Spleen (tissue), 11 donors: Measurements from ENCODE around the gene CCL21. TPM values are rescaled to one million over a fixed set of nuclear protein-coding genes. Genes with fewer than 3 reads are reported as not detected.

ENCODE experiments used
- DNase-seq: peaks from one replicate; pipeline ENCODE4 v3.0.0-alpha.2; 2020
- H3K27ac ChIP-seq, 8 donors: fragments of 200-600 bp; sonication (generic) in 7 of 8; 1 replicate in 4 of 8; 2 replicates in 4 of 8; pipeline versions ENCODE4 v1.5.0 to v1.8.0; 2016 to 2021; ENCODE audit warnings: inconsistent platforms in 4 of 8, mild to moderate bottlenecking in 4 of 8, moderate library complexity in 1 of 8
- H3K27me3 ChIP-seq, 7 donors: fragments of 200-600 bp; sonication (generic) in 6 of 7; replicated peaks in 1 of 7; 1 replicate in 4 of 7; 2 replicates in 3 of 7; pipeline versions ENCODE4 v1.5.0 to v1.8.0; 2016 to 2021; ENCODE audit warnings: inconsistent platforms in 3 of 7, mild to moderate bottlenecking in 1 of 7
- H3K36me3 ChIP-seq, 6 donors: fragments of 200-600 bp; sonication (generic) in 5 of 6; 1 replicate in 4 of 6; 2 replicates in 2 of 6; pipeline versions ENCODE4 v1.5.0 to v1.8.0; 2016 to 2021; ENCODE audit warnings: inconsistent platforms in 2 of 6
- H3K4me1 ChIP-seq, 6 donors: fragments of 200-600 bp; sonication (generic) in 5 of 6; 1 replicate in 3 of 6; 2 replicates in 3 of 6; pipeline versions ENCODE4 v1.5.0 to v1.8.0; 2016 to 2021; ENCODE audit warnings: inconsistent platforms in 3 of 6
- H3K4me3 ChIP-seq, 8 donors: fragments of 200-600 bp; sonication (generic) in 7 of 8; 1 replicate in 4 of 8; 2 replicates in 4 of 8; pipeline versions ENCODE4 v1.5.0 to v1.8.0; 2016 to 2021; ENCODE audit warnings: inconsistent platforms in 4 of 8, mild to moderate bottlenecking in 4 of 8, moderate library complexity in 2 of 8
- H3K9me3 ChIP-seq, 8 donors: fragments of 200-600 bp; sonication (generic) in 7 of 8; 1 replicate in 4 of 8; 2 replicates in 4 of 8; pipeline versions ENCODE4 v1.5.0 to v1.8.0; 2016 to 2021; ENCODE audit warnings: inconsistent platforms in 4 of 8
- CTCF ChIP-seq, 11 experiments: fragments of 200-600 bp in 7 of 11; fragments of 450-650 bp in 4 of 11; sonication (generic) in 4 of 11; IDR thresholded peaks in 8 of 11; conservative IDR thresholded peaks in 3 of 11; 1 replicate in 7 of 11; 2 replicates in 4 of 11; pipeline versions ENCODE4 v1.4.0 to v1.8.0; 2016 to 2021; ENCODE audit warnings: antibody characterized with exemption in 11 of 11, inconsistent platforms in 4 of 11, mild to moderate bottlenecking in 1 of 11
- POLR2A ChIP-seq, 3 donors: fragments of 450-650 bp; IDR thresholded peaks; one replicate each; pipeline ENCODE4 v1.5.1; 2017; ENCODE audit warnings: antibody characterized with exemption in 3 of 3, mild to moderate bottlenecking in 1 of 3
- POLR2AphosphoS5 ChIP-seq, 3 donors: sonication (generic); formaldehyde crosslinking; IDR thresholded peaks; one replicate each; pipeline ENCODE4 v1.5.1; 2017; ENCODE audit warnings: antibody characterized with exemption in 3 of 3
- WGBS, 5 donors: extraction: QIAGEN DNeasy Blood & Tissue Kit in 3 of 5; methylation state at CpG; one replicate each; pipeline versions ENCODE4 v1.1.5 to v1.1.7; 2013 to 2018; 5-methylcytosine and 5-hydroxymethylcytosine counted together
- intact Hi-C: fragments of 100-400 bp; cut with DNase I; formaldehyde crosslinking; loops from one replicate; pipeline ENCODE4 v1.15.0; 2023; ENCODE audit warnings: low total_unique reads
- polyA plus RNA-seq, 3 donors: library from polyadenylated mRNA; stranded (reverse); fragments of 200-250 nt; gene quantifications; one replicate each; pipeline ENCODE4 v1.2.1, GENCODE V29; 2013
- total RNA-seq, 7 donors: library from RNA; depleted of rRNA in 3 of 7; stranded (reverse); fragments of >200 nt in 3 of 7; fragmentation: NEBNext Ultra II Directional in 4 of 7; extraction: Animal tissue kit (Norgen Biotek cat#: 25700) in 4 of 7; gene quantifications; one replicate each; pipeline versions ENCODE4 v1.1.0 to v1.2.1, GENCODE V29; 2016 to 2021
- donor health status: healthy with polysubstance abuse.
- donor health status: DM: no; HTN: no; CAD: no; lungs with moderate emphysema.
- donor health status: DM: no; HTN: no; CAD: no.
- donor health status: Bipolar disorder and iron deficiency.
- donor health status: healthy.
- donor health status: DM: no; HTN: no; CAD: no.
- donor health status: DM: yes; HTN: yes; CAD: no.

Gene CCL21
- total and polyA plus RNA-seq, 10 donors: 45.1 to 367 (median 186) TPM

DNA sequence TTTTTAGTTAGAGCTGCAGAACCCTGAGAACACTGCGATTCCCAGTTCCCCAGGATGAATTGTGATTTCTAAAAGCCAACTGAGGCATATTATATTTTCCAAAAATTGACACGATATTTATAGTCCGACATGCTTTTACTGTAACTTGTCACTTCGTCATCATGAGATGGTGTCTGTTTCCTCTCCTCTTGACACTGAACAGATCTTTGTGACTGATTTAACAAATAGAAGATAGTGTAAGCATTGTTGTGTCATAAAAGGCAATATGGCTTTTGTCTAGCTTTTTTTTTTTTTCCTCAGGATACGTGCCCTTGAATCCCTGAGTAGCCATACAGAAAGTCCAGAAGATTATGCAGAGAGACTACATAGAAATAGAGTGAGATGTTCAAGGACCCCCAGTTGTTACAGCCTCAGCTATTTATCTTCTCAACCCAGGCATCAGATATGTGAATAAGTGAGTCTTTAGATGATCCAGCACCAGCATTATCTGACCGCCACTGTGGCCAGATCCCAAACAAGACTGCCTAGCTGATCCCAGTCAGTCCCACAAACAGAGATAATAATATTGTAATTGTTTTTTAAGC is 27.8 kb upstream of the CCL21 start:
- peaks cover 0 to 5% (median 0%) of the 10 kb centered on the region in 7 donors for H3K27me3 ChIP-seq
- H3K4me1 ChIP-seq: peaks cover 0 to 4% (median 0%) of the 10 kb centered on the region in 6 donors
- no peaks in the 10 kb centered on the region for H3K9me3 ChIP-seq
- no peak overlapping the region for H3K27ac ChIP-seq
- DNase-seq: no peak
- no peak for TF ChIP-seq POLR2A (IDR thresholded peaks at IDR 0.05)
- no peak for TF ChIP-seq CTCF (IDR thresholded peaks at IDR 0.05 in 8 of 11, conservative IDR thresholded peaks at IDR 0.05 in 3 of 11)
- TF ChIP-seq POLR2AphosphoS5 (IDR thresholded peaks at IDR 0.05): no peak
- intact Hi-C loops: no loop called here
- WGBS, 5 donors: 55 to 70% (median 68%) methylated on average over 6 of the region's 6 CpGs
- no peaks in the 10 kb centered on the region for H3K36me3 ChIP-seq
- H3K4me3 ChIP-seq: no peak overlapping the region

GRCh38 chr9:34734720-34735119 is 24.8 kb upstream of the CCL21 start:
- H3K9me3 ChIP-seq: no peaks in the 10 kb centered on the region
- H3K4me3 ChIP-seq: no peak overlapping the region
- intact Hi-C loops: no loop called here
- DNase-seq: no peak
- TF ChIP-seq CTCF (IDR thresholded peaks at IDR 0.05 in 8 of 11, conservative IDR thresholded peaks at IDR 0.05 in 3 of 11): no peak
- no peak for TF ChIP-seq POLR2A (IDR thresholded peaks at IDR 0.05)
- no peak for TF ChIP-seq POLR2AphosphoS5 (IDR thresholded peaks at IDR 0.05)
- peaks cover 0 to 5% (median 0%) of the 10 kb centered on the region in 7 donors for H3K27me3 ChIP-seq
- H3K27ac ChIP-seq: no peak overlapping the region
- no peaks in the 10 kb centered on the region for H3K36me3 ChIP-seq
- no peaks in the 10 kb centered on the region for H3K4me1 ChIP-seq

DNA sequence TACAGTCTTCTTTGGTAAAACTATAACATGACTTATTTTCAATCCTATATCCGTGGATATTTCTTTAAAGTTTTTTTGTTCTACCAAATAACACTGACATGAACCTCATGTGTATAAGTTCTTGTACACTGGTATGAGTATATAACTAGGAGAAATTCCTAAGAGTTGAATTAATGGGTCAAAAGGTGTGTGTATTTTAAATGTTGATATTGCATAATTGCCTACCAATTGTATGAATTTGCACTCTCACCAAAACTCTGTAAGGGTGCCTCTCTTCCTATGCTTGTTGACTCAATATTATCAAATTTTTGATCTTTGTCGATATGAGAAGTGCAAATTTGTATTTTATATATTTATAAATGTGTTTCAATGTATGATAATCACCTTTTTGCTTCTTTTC is 22.9 kb upstream of the CCL21 start:
- TF ChIP-seq POLR2A (IDR thresholded peaks at IDR 0.05) (no peak), CTCF (IDR thresholded peaks at IDR 0.05 in 8 of 11, conservative IDR thresholded peaks at IDR 0.05 in 3 of 11) (no peak), POLR2AphosphoS5 (IDR thresholded peaks at IDR 0.05) (no peak)
- Histone ChIP-seq H3K27ac (no peak overlapping the region), H3K4me3 (no peak overlapping the region), H3K36me3 (no peaks in the 10 kb centered on the region), H3K27me3 (no peaks in the 10 kb centered on the region), H3K4me1 (no peaks in the 10 kb centered on the region), H3K9me3 (no peaks in the 10 kb centered on the region)
- DNase-seq: no peak
- intact Hi-C loops: no loop called here
- 77 to 87% (median 85%) methylated on average over 2 of the region's 2 CpGs for WGBS, 5 donors

- WGBS, 5 donors: 86 to 100% (median 92%) methylated on average over 1 of the region's 1 CpG
- no peak for DNase-seq
- Histone ChIP-seq H3K4me3 (no peak overlapping the region), H3K27ac (no peak overlapping the region), H3K4me1 (no peaks in the 10 kb centered on the region), H3K27me3 (no peaks in the 10 kb centered on the region), H3K36me3 (no peaks in the 10 kb centered on the region), H3K9me3 (no peaks in the 10 kb centered on the region)
- intact Hi-C loops: no loop called here
- TF ChIP-seq CTCF (IDR thresholded peaks at IDR 0.05 in 8 of 11, conservative IDR thresholded peaks at IDR 0.05 in 3 of 11) (no peak), POLR2A (IDR thresholded peaks at IDR 0.05) (no peak), POLR2AphosphoS5 (IDR thresholded peaks at IDR 0.05) (no peak)
Measured at GRCh38 chr9:34732478-34732877, 22.5 kb upstream of the CCL21 start.
